ENCODE data around the gene PBX1.

- no peak for TF ChIP-seq MYC (IDR thresholded peaks at IDR 0.05; ENCODE audit: low read depth, low read length)
- TF ChIP-seq CTCF (IDR thresholded peaks at IDR 0.05; ENCODE audit: extremely low read depth in 1 of 2, insufficient read depth in 1 of 2, low read depth in 1 of 2, low read length in 2 of 2): no peak
- TF ChIP-seq MAX (IDR thresholded peaks at IDR 0.05; ENCODE audit: insufficient read depth, insufficient read length): no peak
- no peak for TF ChIP-seq EZH2 (IDR thresholded peaks at IDR 0.05; ENCODE audit: borderline replicate concordance, low read depth, low read length, severe bottlenecking)
- no peak for TF ChIP-seq POLR2AphosphoS5 (IDR thresholded peaks at IDR 0.05; ENCODE audit: insufficient read depth, low read depth, low read length)
- TF ChIP-seq JUN (IDR thresholded peaks at IDR 0.05; ENCODE audit: borderline replicate concordance, insufficient read depth, insufficient read length, low read depth): no peak
- TF ChIP-seq POLR2A (IDR thresholded peaks at IDR 0.05; ENCODE audit: low read depth, low read length): no peak
- no peak for TF ChIP-seq GATA2 (IDR thresholded peaks at IDR 0.05; ENCODE audit: insufficient read depth, insufficient read length, low read depth, low read length)
Measured at GRCh38 chr1:164586591-164586990, 27.6 kb downstream of the PBX1 start.
